Measurements from ENCODE around the gene MARK1. TPM values are rescaled to one million over a fixed set of nuclear protein-coding genes. Genes with fewer than 3 reads are reported as not detected.

The MARK1 gene
- total RNA-seq, 1 donor from 2014 or later: 12.5 TPM

GRCh38 chr1:220711056-220711809 is 183.3 kb downstream of the MARK1 start:
- no peaks in the 10 kb centered on the region for H3K36me3 Mint-ChIP-seq (ENCODE audit: low read depth, unreplicated experiment)

More at GRCh38 chr1:220711056-220711809, 183.3 kb downstream of the MARK1 start:
- Mint-ChIP-seq H3K9me3 (ENCODE audit: unreplicated experiment) (peaks cover 6% of the 10 kb centered on the region), H3K4me1 (ENCODE audit: unreplicated experiment) (peaks cover 20% of the 10 kb centered on the region), H3K27me3 (ENCODE audit: unreplicated experiment) (peaks cover 5% of the 10 kb centered on the region), H3K4me3 (ENCODE audit: unreplicated experiment) (no peak overlapping the region), H3K27ac (ENCODE audit: unreplicated experiment) (no peak overlapping the region)
- DNase-seq (ENCODE audit: low spot score): no peak
- TF ChIP-seq CTCF (IDR thresholded peaks at IDR 0.05; ENCODE audit: unreplicated experiment): no peak

Other genes starting within 250 kb of the MARK1 start
- gene C1orf115, start 162.2 kb downstream of the MARK1 start, total RNA-seq (ENCODE audit: unreplicated experiment): 34.7 TPM
- 3.6 TPM for gene MTARC2, start 220.2 kb downstream of the MARK1 start, total RNA-seq (ENCODE audit: unreplicated experiment)